LNCAP (cell line): ENCODE data around the gene MRTFA.

Experiments used
- TF ChIP-seq, protein P1 (sequence below): fragments of 450-650 bp; IDR thresholded peaks from 2 replicates; pipeline ENCODE4 v1.5.1; 2017; ENCODE audit warnings: mild to moderate bottlenecking

Gene MRTFA

GRCh38 chr22:40484906-40485669 lies 151.4 kb downstream of the MRTFA start:
- TF ChIP-seq, protein P1, sequence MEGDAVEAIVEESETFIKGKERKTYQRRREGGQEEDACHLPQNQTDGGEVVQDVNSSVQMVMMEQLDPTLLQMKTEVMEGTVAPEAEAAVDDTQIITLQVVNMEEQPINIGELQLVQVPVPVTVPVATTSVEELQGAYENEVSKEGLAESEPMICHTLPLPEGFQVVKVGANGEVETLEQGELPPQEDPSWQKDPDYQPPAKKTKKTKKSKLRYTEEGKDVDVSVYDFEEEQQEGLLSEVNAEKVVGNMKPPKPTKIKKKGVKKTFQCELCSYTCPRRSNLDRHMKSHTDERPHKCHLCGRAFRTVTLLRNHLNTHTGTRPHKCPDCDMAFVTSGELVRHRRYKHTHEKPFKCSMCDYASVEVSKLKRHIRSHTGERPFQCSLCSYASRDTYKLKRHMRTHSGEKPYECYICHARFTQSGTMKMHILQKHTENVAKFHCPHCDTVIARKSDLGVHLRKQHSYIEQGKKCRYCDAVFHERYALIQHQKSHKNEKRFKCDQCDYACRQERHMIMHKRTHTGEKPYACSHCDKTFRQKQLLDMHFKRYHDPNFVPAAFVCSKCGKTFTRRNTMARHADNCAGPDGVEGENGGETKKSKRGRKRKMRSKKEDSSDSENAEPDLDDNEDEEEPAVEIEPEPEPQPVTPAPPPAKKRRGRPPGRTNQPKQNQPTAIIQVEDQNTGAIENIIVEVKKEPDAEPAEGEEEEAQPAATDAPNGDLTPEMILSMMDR, result no peak

DNA sequence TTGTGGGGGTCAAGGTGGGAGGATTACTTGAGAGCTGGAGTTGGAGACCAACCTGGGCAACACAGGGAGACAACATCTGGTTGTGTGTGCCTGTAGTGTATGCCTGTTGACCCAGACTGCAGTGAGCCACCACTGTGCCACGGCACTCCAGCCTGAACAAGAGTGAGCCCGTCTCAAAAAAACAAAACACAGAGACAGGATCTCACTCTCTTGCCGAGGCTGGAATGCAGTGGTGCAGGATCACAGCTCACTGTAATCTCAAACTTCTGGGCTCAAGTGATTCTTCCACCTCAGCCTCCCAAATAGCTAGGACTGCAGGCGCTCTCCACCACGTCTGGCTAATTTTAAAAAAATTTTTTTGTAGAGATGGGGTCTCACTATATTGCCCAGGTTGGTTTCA lies 153.6 kb downstream of the MRTFA start:
- TF ChIP-seq, protein P1, result no peak

GRCh38 chr22:40482391-40482790 lies 154.1 kb downstream of the MRTFA start:
- TF ChIP-seq, protein P1, result no peak

DNA sequence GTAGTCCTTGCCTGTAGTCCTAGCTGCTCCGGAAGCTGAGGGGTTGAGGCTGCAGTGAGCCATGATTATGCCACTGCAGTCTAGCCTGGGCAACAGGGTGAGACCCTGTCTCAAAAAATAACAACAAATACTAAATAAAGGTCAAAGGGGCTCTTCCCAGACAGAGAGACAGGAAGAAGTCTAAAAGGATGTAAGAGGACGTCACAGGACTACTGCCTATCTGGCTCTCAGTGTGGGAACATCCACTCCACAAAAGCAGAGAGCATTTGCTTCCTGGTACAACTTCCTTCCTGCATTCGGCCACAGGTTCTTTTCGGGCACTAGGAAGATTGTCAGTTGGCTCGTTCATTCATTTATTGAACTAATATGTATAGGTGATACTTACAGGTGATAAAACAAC lies 155.5 kb downstream of the MRTFA start:
- TF ChIP-seq, protein P1, result no peak

DNA sequence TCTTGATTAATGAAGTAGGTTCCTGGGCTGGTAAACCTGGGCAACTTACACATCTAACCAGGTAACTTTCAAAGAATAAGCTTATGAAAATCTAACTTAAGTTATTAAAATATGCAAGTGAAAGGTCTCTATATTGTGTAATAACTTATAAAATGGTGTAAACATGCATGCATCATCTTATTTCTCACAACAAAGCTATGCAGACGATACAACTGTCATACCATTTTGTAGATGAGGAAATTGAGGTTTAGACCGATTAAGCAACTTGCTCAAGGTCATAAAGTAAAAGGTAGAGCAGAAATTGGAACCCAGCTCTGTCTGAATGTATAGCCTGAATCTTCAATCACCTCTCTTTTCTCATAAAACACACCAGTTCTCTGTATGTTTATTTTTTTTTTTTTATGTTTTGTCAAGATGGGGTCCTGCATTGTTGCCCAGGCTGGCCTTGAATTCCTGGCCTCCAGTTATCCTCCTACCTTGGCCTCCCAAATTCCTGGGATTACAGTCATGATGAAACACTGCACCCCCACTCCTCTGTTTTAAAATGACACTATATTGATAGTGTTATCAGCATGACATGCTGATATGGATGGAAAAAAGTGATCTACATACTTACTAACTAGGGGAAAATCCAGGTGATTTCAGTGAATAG lies 156.5 kb downstream of the MRTFA start:
- TF ChIP-seq, protein P1, result no peak

DNA sequence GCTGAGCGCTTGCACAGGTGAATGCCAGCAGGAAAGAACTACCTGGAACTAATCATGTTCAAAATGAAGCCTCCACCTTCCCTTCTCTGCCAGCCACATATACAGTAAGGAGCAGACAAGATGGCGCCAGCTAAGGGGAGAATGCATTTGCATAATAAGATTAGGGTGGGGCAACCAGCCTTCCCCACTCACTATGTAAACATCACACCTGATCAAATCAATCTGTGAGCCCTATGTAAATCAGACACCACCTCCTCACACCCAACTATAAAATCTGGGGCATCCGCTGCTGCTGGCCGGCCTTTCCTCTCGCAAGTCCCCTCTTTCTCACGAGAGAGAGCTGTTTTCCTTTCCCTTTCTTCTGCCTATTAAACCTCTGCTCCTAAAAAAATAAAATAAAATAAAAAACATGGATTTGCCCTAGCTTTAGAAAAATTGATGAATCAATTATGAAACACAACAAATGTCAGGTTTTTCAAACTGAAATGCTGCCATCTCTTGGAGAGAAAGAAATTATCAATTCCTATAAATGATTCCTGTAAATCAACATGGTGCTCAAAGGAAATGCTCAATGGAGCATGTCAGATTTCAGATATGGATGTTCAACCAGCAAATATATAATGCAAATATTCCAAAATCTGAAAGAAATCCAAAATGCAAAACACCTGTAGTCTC lies 157.3 kb downstream of the MRTFA start:
- TF ChIP-seq, protein P1, result no peak

- TF ChIP-seq, protein P1, result no peak
These were observed 158.0 kb downstream of the MRTFA start for GRCh38 chr22:40478338-40479125.
